GM12873 (cell line): ENCODE results near the gene DUSP6.

Experiments
- TF ChIP-seq, protein P1 (sequence below): IDR thresholded peaks from 2 replicates; pipeline ENCODE4 v1.5.1; 2012; ENCODE audit warnings: low read depth, mild to moderate bottlenecking, moderate library complexity, low read length, control low read depth; ENCODE audit not compliant: insufficient read depth; ENCODE audit errors: missing control alignments

Gene DUSP6

DNA sequence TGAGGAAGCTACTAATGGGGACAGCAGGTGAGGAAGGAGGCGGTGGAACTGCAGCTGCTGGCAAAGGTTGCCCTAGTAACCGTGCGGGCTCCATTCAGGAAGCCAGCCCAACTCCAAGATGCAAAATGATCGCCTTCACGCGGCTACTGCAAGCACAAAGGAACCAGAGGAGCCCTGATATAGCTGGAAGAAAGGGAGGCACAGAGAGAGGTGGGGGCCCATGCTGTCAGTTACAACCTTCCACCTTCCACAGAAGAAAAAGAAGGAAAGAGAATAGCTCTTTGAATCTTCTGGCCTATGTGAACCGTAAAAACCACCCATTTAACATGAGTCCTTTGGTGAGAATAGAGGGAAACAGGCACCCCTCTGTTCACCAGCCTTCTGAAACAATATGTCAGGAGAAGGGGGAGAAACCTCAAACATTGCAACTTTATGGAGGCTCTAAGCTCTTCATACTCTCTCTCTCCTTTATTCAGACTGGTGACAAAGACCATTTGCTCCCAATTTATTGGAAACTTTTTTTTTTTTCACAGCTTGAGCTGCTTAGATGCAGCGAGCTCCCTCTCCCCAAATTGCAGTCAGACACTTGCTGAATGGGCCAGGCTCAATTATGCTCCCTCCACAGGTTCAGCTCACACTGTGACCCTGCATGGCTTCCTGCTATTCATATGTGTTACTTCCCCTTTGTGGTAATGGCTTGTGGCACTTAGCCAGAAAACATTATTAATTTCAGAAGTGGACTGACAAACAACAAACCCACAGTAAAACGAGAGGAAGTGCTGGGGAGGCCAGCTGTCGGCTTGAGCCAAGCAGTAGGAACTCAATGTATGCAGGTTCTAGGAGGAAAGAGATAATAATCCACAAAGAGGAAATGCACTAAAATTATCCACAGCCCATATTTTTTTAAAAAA, 6.2 kb downstream of the DUSP6 start:
- TF ChIP-seq, protein P1, sequence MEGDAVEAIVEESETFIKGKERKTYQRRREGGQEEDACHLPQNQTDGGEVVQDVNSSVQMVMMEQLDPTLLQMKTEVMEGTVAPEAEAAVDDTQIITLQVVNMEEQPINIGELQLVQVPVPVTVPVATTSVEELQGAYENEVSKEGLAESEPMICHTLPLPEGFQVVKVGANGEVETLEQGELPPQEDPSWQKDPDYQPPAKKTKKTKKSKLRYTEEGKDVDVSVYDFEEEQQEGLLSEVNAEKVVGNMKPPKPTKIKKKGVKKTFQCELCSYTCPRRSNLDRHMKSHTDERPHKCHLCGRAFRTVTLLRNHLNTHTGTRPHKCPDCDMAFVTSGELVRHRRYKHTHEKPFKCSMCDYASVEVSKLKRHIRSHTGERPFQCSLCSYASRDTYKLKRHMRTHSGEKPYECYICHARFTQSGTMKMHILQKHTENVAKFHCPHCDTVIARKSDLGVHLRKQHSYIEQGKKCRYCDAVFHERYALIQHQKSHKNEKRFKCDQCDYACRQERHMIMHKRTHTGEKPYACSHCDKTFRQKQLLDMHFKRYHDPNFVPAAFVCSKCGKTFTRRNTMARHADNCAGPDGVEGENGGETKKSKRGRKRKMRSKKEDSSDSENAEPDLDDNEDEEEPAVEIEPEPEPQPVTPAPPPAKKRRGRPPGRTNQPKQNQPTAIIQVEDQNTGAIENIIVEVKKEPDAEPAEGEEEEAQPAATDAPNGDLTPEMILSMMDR: no peak

DNA sequence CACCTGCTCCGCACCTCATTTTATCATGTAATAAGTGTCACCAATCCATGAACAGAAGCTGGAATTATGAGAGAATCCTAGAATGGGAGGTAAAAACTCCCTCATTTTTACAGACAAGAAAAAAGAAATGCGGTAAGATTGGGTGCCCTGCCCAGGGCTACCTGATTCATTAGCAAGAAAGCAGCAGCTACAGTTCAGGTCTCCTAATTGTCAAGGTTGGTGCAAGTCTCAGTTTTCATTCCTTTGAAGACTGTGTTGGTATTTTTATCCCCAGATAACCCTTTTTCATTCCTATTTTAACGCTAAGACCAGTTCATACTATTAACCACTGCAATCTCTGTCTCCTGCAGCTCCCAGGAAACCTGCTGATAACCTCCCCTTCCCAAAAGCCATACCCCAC, 6.9 kb downstream of the DUSP6 start:
- TF ChIP-seq, protein P1: no peak

DNA sequence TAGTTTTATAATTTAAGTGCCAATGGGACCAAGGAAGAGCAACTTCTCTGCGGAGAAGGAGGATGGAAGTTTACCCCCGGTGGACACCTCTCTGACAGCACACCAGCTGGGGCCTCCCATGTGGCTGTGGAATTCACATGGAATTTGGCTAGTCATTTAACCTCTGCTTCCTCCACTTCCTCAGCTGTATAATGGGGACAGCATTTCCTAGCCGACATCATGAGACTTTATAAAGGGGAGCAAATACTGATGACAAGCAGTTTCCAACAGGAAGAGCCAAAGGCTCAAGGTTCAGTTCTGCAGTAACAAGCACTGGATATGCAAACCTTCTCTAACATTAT, 7.5 kb downstream of the DUSP6 start:
- TF ChIP-seq, protein P1: no peak

DNA sequence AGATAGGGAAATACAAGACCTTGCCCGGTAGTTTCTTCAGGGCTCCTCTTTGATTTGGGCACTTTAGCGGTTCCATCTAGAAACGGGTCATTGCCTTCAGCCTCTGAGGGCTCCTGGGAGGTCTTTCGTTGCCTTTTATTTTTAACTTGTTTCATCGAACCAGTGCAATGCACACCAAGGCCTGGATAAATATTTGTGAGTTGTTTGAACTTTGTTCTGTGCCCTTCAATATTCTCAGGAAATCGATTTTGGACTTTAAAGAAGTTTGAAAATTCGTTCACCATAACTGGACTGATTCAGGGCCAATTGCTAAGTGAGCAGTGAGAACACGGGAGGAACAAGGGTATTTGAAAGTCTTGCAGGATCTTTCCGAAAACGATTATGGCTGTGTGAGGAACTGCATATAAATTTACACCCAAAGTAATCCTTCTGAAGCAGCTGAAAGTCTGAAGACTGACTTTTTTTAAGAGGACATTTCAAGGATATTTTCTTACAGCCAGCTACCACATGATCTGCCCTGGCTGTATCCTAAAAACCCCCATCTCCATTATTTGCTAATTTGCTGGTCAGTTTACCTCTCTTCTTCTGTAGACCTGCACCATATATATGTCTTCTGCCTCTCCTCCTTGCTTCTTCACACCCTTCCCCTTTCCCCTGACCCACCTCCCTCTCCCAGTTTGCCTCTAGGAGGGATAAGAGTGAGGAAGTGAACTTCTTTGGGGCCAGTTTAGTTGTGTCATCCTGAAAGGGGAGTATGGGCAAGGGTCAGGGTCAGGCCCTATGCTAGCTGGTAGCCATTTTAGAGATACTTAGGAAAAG, 8.0 kb downstream of the DUSP6 start:
- TF ChIP-seq, protein P1: no peak

DNA sequence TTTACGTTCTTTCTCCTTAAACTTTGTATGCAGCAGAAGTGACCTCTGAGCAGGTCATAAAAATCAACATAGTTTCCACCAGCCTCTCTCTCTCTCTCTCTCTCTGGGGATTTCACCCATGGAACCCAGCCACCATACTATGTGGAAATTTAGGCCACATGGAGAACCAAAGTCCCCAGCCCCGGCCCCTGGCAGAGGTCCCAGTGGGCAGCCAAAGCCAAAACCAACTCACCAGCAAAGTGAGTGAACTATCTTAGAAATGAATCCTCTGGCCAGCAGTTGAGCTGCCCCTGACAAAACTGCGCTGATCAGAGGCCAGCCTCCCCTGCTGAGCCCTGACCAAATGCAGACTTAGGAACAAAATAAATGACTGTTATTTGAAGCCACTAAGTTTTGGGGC, 9.2 kb downstream of the DUSP6 start:
- TF ChIP-seq, protein P1: no peak

DNA sequence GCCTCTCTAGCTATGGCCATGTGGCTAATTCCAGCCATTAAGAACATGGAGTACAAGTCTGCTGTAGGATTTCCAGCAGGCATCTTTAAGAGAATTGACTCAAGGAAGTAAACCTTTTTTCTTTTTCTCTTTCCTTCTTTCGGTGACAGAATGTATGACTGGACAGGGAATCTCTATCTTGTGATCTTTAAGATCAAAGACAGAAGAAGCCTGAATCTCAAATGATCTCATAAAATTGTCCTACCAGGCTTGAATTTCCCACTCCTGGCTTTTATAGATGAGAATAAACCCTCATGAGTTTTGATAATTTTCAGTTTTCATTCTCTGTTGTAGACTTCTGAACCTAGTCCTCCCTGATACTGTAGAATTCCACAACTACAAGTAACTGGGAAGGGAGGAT, 11.4 kb downstream of the DUSP6 start:
- TF ChIP-seq, protein P1: no peak

DNA sequence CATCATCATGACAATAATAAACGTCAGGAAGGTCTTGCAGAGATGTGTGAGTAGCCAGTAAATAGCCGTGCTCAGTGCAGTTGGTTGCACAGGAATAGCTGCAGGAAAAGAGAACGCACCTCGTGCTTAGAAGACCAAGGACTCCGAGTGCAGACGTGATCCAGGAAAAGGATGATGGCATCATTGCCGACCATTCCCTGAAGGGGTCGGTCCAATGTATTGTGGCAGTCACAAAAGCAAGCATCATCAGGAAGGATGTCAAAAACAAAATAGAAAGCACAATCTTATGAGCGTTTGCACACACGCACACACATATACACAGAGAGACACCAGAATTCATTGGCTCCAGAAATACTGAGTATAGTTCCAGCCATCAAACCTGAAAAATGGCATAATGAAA, 12.8 kb downstream of the DUSP6 start:
- TF ChIP-seq, protein P1: no peak
